ENCODE measurements around the gene PPP2R3B. TPM values are rescaled to one million over a fixed set of nuclear protein-coding genes. Genes with fewer than 3 reads are reported as not detected.
"Not testable (repeated sequence)": the region's sequence is repeated elsewhere in the genome, so short reads cannot be mapped to it uniquely, and the experiment has no call there.

PPP2R3B gene
- total RNA-seq, 1 donor = 6.0 TPM

- H3K4me1 ChIP-seq (ENCODE audit: insufficient read depth, low read length) = peaks cover 14% of the 10 kb centered on the region
- no peaks in the 10 kb centered on the region for H3K27me3 ChIP-seq (ENCODE audit: insufficient read depth, low read length)
- no peak overlapping the region for H3K4me3 ChIP-seq (ENCODE audit: low read length)
- no peaks in the 10 kb centered on the region for H3K9me3 ChIP-seq (ENCODE audit: low read depth, low read length)
Observed at GRCh38 chrX:389021-389441, 2.3 kb upstream of the PPP2R3B start.

GRCh38 chrX:387729-388128 is 1.0 kb upstream of the PPP2R3B start:
- peak overlapping the region; percentile 93 for H3K4me3 ChIP-seq (ENCODE audit: low read length)
- H3K4me1 ChIP-seq (ENCODE audit: insufficient read depth, low read length) = peaks cover 14% of the 10 kb centered on the region
- no peaks in the 10 kb centered on the region for H3K9me3 ChIP-seq (ENCODE audit: low read depth, low read length)
- H3K27me3 ChIP-seq (ENCODE audit: insufficient read depth, low read length) = no peaks in the 10 kb centered on the region

- H3K27me3 ChIP-seq (ENCODE audit: insufficient read depth, low read length) = no peaks in the 10 kb centered on the region
- peak overlapping the region; percentile 93 for H3K4me3 ChIP-seq (ENCODE audit: low read length)
- peaks cover 14% of the 10 kb centered on the region for H3K4me1 ChIP-seq (ENCODE audit: insufficient read depth, low read length)
- H3K9me3 ChIP-seq (ENCODE audit: low read depth, low read length) = no peaks in the 10 kb centered on the region
Observed at GRCh38 chrX:386239-386767, 404 bp downstream of the PPP2R3B start.

GRCh38 chrX:385736-386135 is 971 bp downstream of the PPP2R3B start:
- not testable (repeated sequence) for H3K4me3 ChIP-seq (ENCODE audit: low read length); H3K9me3 ChIP-seq (ENCODE audit: low read depth, low read length); H3K27me3 ChIP-seq (ENCODE audit: insufficient read depth, low read length)
- H3K4me1 ChIP-seq (ENCODE audit: insufficient read depth, low read length) = peaks cover 14% of the 10 kb centered on the region

GRCh38 chrX:384861-385260 is 1.8 kb downstream of the PPP2R3B start:
- Histone ChIP-seq H3K4me3 (ENCODE audit: low read length) (no peak overlapping the region), H3K9me3 (ENCODE audit: low read depth, low read length) (no peaks in the 10 kb centered on the region), H3K4me1 (ENCODE audit: insufficient read depth, low read length) (peaks cover 14% of the 10 kb centered on the region), H3K27me3 (ENCODE audit: insufficient read depth, low read length) (no peaks in the 10 kb centered on the region)

- H3K4me1 ChIP-seq (ENCODE audit: insufficient read depth, low read length) = peaks cover 15% of the 10 kb centered on the region
- H3K27me3 ChIP-seq (ENCODE audit: insufficient read depth, low read length) = peaks cover 9% of the 10 kb centered on the region
Observed at GRCh38 chrX:378443-378842, 8.3 kb downstream of the PPP2R3B start.

GRCh38 chrX:376206-376605 is 10.5 kb downstream of the PPP2R3B start:
- H3K27me3 ChIP-seq (ENCODE audit: insufficient read depth, low read length) = peaks cover 24% of the 10 kb centered on the region
- H3K9me3 ChIP-seq (ENCODE audit: low read depth, low read length); H3K4me3 ChIP-seq (ENCODE audit: low read length): not testable (repeated sequence)
- H3K4me1 ChIP-seq (ENCODE audit: insufficient read depth, low read length) = peaks cover 15% of the 10 kb centered on the region

More at GRCh38 chrX:378443-378842, 8.3 kb downstream of the PPP2R3B start:
- Histone ChIP-seq H3K9me3 (ENCODE audit: low read depth, low read length) (no peaks in the 10 kb centered on the region), H3K4me3 (ENCODE audit: low read length) (no peak overlapping the region)

- Histone ChIP-seq H3K9me3 (ENCODE audit: low read depth, low read length) (no peaks in the 10 kb centered on the region), H3K27me3 (ENCODE audit: insufficient read depth, low read length) (peaks cover 24% of the 10 kb centered on the region), H3K4me1 (ENCODE audit: insufficient read depth, low read length) (peaks cover 15% of the 10 kb centered on the region), H3K4me3 (ENCODE audit: low read length) (no peak overlapping the region)
Observed at GRCh38 chrX:375181-376036, 11.3 kb downstream of the PPP2R3B start.

- peaks cover 15% of the 10 kb centered on the region for H3K4me1 ChIP-seq (ENCODE audit: insufficient read depth, low read length)
- H3K27me3 ChIP-seq (ENCODE audit: insufficient read depth, low read length) = peaks cover 24% of the 10 kb centered on the region
- no peak overlapping the region for H3K4me3 ChIP-seq (ENCODE audit: low read length)
- no peaks in the 10 kb centered on the region for H3K9me3 ChIP-seq (ENCODE audit: low read depth, low read length)
Observed at GRCh38 chrX:374596-374995, 12.1 kb downstream of the PPP2R3B start.

GRCh38 chrX:373641-374471 is 12.9 kb downstream of the PPP2R3B start:
- no peak overlapping the region for H3K4me3 ChIP-seq (ENCODE audit: low read length)

GRCh38 chrX:372856-373640 is 13.7 kb downstream of the PPP2R3B start:
- Histone ChIP-seq H3K9me3 (ENCODE audit: low read depth, low read length) (no peaks in the 10 kb centered on the region), H3K27me3 (ENCODE audit: insufficient read depth, low read length) (peaks cover 24% of the 10 kb centered on the region), H3K4me1 (ENCODE audit: insufficient read depth, low read length) (peaks cover 14% of the 10 kb centered on the region), H3K4me3 (ENCODE audit: low read length) (no peak overlapping the region)

More at GRCh38 chrX:373641-374471, 12.9 kb downstream of the PPP2R3B start:
- Histone ChIP-seq H3K4me1 (ENCODE audit: insufficient read depth, low read length) (peaks cover 15% of the 10 kb centered on the region), H3K27me3 (ENCODE audit: insufficient read depth, low read length) (peaks cover 24% of the 10 kb centered on the region), H3K9me3 (ENCODE audit: low read depth, low read length) (no peaks in the 10 kb centered on the region)

- H3K4me1 ChIP-seq (ENCODE audit: insufficient read depth, low read length) = peaks cover 12% of the 10 kb centered on the region
- no peak overlapping the region for H3K4me3 ChIP-seq (ENCODE audit: low read length)
- H3K9me3 ChIP-seq (ENCODE audit: low read depth, low read length) = no peaks in the 10 kb centered on the region
- peaks cover 24% of the 10 kb centered on the region for H3K27me3 ChIP-seq (ENCODE audit: insufficient read depth, low read length)
Observed at GRCh38 chrX:371907-372306, 14.8 kb downstream of the PPP2R3B start.

- peaks cover 24% of the 10 kb centered on the region for H3K27me3 ChIP-seq (ENCODE audit: insufficient read depth, low read length)
- H3K4me1 ChIP-seq (ENCODE audit: insufficient read depth, low read length) = peaks cover 12% of the 10 kb centered on the region
- no peaks in the 10 kb centered on the region for H3K9me3 ChIP-seq (ENCODE audit: low read depth, low read length)
- no peak overlapping the region for H3K4me3 ChIP-seq (ENCODE audit: low read length)
Observed at GRCh38 chrX:370963-371745, 15.6 kb downstream of the PPP2R3B start.

All from mononuclear cell (primary cell).